DMS153 treated with DMSO at 0.1 percent for 48 hours (cell line): ENCODE measurements around the gene STIP1.

ENCODE experiments used
- DNase-seq: peaks from one replicate; lab custom pipeline; 2025; ENCODE audit not compliant: unreplicated experiment; lab: John Stamatoyannopoulos, UW

The STIP1 gene

GRCh38 chr11:64196626-64197025 lies 10.7 kb downstream of the STIP1 start:
- DNase-seq, result no peak

- DNase-seq, result no peak
Observed at GRCh38 chr11:64198511-64198910, 12.5 kb downstream of the STIP1 start.

- no peak for DNase-seq
Observed at GRCh38 chr11:64201543-64201942, 15.6 kb downstream of the STIP1 start.

GRCh38 chr11:64202992-64203391 lies 17.0 kb downstream of the STIP1 start:
- no peak for DNase-seq

- no peak for DNase-seq
Observed at GRCh38 chr11:64203421-64204079, 17.6 kb downstream of the STIP1 start.

GRCh38 chr11:64204080-64204440 lies 18.1 kb downstream of the STIP1 start:
- DNase-seq, result no peak

- peak; percentile 56 for DNase-seq
Observed at GRCh38 chr11:64204464-64204989, 18.6 kb downstream of the STIP1 start.

GRCh38 chr11:64206457-64207255 lies 20.7 kb downstream of the STIP1 start, which contains the start of gene FERMT3:
Gene FERMT3 (plus strand): TSS chr11:64206721. CDS start chr11:64207365, 644 bp downstream.
- no peak for DNase-seq

- no peak for DNase-seq
Observed at GRCh38 chr11:64207256-64208085, 21.5 kb downstream of the STIP1 start.

GRCh38 chr11:64208086-64208795 lies 22.3 kb downstream of the STIP1 start:
- no peak for DNase-seq

- no peak for DNase-seq
Observed at GRCh38 chr11:64208796-64209562, 23.0 kb downstream of the STIP1 start.

- no peak for DNase-seq
Observed at GRCh38 chr11:64209563-64209843, 23.5 kb downstream of the STIP1 start.

GRCh38 chr11:64210301-64211020 lies 24.5 kb downstream of the STIP1 start:
- no peak for DNase-seq

- DNase-seq, result no peak
Observed at GRCh38 chr11:64211181-64211872, 25.4 kb downstream of the STIP1 start.

- no peak for DNase-seq
Observed at GRCh38 chr11:64216879-64217278, 30.9 kb downstream of the STIP1 start.

- DNase-seq, result no peak
Observed at GRCh38 chr11:64218628-64219353, 32.8 kb downstream of the STIP1 start.

- DNase-seq, result no peak
Observed at GRCh38 chr11:64219354-64219684, 33.3 kb downstream of the STIP1 start.

GRCh38 chr11:64219755-64220154 lies 33.8 kb downstream of the STIP1 start:
- no peak for DNase-seq
